GM21367 (cell line): Measurements from ENCODE around the gene TRIM8.
"Not testable (repeated sequence)": the region's sequence is repeated elsewhere in the genome, so short reads cannot be mapped to it uniquely, and the experiment has no call there.

Experiments
- ATAC-seq: cut with Tn5 transposase; IDR thresholded peaks from one replicate; pipeline ENCODE4 v1.9.1; 2021; ENCODE audit not compliant: unreplicated experiment

The TRIM8 gene

GRCh38 chr10:102691285-102692066, 47.2 kb downstream of the TRIM8 start:
- no peak for ATAC-seq

DNA sequence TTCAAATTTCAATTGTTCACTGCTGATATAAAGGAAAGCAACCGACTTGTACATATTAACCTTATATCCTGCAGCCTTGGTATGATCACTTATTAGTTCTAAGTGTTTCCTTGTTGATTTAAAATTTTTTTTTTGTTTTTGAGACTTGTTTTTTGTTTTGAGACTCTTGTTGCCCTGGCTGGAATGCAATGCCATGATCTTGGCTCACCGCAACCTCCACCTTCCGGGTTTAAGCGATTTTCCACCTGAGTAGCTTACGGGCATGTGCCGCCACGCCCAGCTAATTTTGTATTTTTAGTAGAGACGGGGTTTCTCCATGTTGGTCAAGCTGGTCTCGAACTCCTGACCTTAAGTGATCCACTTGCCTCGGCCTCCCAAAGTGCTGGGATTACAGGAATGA, 51.1 kb downstream of the TRIM8 start:
- ATAC-seq = not testable (repeated sequence)

GRCh38 chr10:102696736-102697135, 52.5 kb downstream of the TRIM8 start:
- no peak for ATAC-seq

- no peak for ATAC-seq
These were observed 54.6 kb downstream of the TRIM8 start for GRCh38 chr10:102698894-102699293.

GRCh38 chr10:102701272-102701671, 57.0 kb downstream of the TRIM8 start:
- ATAC-seq = no peak

- ATAC-seq = no peak
These were observed 57.5 kb downstream of the TRIM8 start for GRCh38 chr10:102701796-102702195.

DNA sequence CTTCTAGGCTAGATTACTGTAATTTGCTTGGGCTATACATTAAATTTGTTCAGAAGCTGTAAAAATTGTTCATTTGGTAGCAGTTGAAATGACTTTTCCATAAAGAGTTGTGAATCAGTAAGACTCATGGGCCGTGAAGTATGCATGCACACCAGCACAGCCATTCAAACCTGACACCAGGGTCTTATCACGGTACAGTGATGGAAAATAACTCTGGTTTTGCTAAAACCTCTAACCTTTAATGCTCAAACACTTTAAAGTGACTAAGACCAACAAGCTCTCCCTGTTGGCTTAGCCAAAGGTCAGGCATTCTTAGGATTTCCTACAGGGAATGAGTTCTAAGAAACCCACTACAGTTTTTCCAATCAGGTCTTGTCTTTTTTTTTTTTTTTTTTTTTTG, 58.5 kb downstream of the TRIM8 start:
- no peak for ATAC-seq

- ATAC-seq = no peak
These were observed 60.6 kb downstream of the TRIM8 start for GRCh38 chr10:102704915-102705314.

DNA sequence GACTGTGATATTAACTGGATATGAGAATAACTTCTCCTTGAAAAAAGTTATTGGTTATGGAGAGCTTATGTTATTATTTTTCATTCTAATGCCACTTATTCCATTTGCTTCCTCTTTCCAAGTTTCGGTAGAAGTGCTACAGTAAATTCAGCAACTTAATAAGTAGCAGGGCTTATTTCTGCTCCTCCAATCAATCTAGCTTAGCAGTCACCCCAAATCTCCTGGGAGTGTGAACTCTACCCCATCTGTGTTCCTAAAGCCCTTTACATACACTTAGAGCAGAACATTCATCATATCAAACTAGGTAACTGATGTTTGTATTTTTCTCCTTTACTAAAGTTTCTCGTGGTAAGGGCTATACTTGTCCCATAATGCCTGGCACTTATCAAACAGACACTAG, 61.3 kb downstream of the TRIM8 start:
- ATAC-seq = no peak
